ENCODE data around the gene LBX1.
"Not testable (repeated sequence)": the region's sequence is repeated elsewhere in the genome, so short reads cannot be mapped to it uniquely, and the experiment has no call there.

Gene LBX1

GRCh38 chr10:101207026-101207425, 22.2 kb downstream of the LBX1 start:
- no peak for DNase-seq (ENCODE audit: low read depth in 3 of 3)

GRCh38 chr10:101202667-101203066, 26.6 kb downstream of the LBX1 start:
- DNase-seq (ENCODE audit: low read depth in 3 of 3) = not testable (repeated sequence)

DNA sequence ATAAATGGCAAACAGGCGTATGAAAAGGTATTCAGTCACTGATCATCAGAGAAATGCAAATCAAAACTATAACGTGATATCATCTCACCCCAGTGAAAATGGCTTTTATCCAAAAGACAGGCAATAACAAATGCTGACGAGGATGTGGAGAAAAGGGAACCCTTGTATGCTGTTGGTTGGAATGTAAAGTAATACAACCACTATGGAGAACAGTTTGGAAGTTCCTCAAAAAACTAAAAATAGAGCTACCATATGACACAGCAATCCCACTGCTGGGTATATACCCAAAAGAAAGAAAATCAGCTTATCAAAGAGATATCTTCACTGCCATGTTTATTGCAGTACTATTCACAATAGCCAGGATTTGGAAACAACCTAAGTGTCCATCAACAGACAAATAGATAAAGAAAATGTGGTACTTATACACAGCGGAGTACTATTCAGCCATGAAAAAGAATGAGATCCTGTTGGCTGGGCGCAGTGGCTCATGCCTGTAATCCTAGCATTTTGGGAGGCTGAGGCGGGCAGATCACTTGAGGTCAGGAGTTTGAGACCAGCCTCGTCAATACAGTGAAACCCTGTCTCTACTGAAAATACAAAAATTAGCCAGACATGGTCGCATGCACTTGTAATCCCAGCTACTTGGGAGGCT, 30.8 kb downstream of the LBX1 start:
- not testable (repeated sequence) for DNase-seq (ENCODE audit: low read depth in 3 of 3)

DNA sequence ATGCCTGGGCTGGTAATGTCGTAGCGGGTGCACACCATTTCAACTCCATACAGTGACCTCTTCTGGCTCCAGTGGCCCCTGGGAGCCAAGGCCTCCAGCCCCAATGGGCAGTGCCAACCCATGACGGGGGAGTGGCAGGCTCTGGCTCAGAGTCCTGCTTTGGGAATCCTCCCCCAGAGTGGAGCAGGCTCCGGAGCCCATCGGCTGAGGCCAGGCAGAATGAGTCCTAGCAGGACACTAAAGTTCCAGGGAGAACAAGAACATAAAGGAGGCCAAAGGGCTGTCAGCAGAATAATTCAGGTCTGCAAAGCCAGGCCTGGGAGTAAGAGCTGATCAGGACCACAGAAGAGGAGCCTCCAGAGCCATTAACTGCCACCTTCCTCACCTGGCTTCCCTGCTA, 33.3 kb downstream of the LBX1 start:
- DNase-seq (ENCODE audit: low read depth in 3 of 3) = no peak

- DNase-seq (ENCODE audit: low read depth in 3 of 3) = no peak
Observed at GRCh38 chr10:101189461-101190401, 39.5 kb downstream of the LBX1 start.

- no peak for DNase-seq (ENCODE audit: low read depth in 3 of 3)
Observed at GRCh38 chr10:101188942-101189341, 40.3 kb downstream of the LBX1 start.

GRCh38 chr10:101183458-101184183, 45.6 kb downstream of the LBX1 start:
- no peak for DNase-seq (ENCODE audit: low read depth in 3 of 3)

GRCh38 chr10:101182936-101183335, 46.3 kb downstream of the LBX1 start:
- no peak for DNase-seq (ENCODE audit: low read depth in 3 of 3)
